ENCODE results near the gene VIPR2. TPM values are rescaled to one million over a fixed set of nuclear protein-coding genes. Genes with fewer than 3 reads are reported as not detected.

VIPR2 gene
- total RNA-seq, 2 experiments from 2014 or later: 0.80 to 0.99 TPM

DNA sequence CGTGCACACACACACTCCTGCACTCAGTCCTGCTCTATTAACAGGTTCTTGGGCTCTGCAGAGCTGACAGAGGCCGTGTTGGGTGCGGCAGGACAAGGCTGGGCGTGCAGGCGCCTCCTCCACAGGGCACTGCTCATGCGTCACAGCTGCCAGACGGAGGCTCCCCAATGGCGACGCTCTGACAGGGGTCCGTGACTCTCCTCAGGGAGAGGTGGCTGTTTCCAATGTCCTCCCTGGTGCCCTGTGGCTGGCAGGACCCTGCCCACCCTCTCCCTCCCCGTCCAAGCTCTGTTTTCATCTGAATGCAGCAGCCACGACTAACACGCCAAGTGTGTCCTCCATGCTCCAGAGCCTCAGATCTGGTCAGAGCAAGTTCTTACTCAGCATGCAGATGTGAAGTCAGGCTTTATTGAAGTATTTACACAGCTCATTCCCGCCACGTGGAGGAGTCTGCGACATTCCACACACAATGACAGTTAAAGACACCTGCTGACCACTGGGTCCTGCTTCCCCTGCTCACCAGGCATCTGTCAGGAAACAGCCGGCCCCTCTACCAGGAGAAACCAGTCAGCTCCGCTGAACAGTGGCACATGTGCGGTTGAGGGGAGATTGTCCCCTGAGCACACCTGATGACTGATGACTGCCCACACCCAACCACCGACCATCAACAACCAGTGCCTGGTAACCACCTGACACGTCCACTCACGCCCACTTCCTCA, 116.7 kb downstream of the VIPR2 start:
- POLR2A ChIA-PET: no interaction called here
- H3K27ac Mint-ChIP-seq: no peak overlapping the region
- H3K4me1 Mint-ChIP-seq: no peaks in the 10 kb centered on the region
- ATAC-seq (ENCODE audit: low read depth) (no peak), DNase-seq (peak; percentile 15)
- no peaks in the 10 kb centered on the region for H3K9me3 Mint-ChIP-seq
- no peak overlapping the region for H3K4me3 Mint-ChIP-seq
- peaks cover 23% of the 10 kb centered on the region for H3K27me3 Mint-ChIP-seq
- H3K36me3 Mint-ChIP-seq: no peaks in the 10 kb centered on the region

DNA sequence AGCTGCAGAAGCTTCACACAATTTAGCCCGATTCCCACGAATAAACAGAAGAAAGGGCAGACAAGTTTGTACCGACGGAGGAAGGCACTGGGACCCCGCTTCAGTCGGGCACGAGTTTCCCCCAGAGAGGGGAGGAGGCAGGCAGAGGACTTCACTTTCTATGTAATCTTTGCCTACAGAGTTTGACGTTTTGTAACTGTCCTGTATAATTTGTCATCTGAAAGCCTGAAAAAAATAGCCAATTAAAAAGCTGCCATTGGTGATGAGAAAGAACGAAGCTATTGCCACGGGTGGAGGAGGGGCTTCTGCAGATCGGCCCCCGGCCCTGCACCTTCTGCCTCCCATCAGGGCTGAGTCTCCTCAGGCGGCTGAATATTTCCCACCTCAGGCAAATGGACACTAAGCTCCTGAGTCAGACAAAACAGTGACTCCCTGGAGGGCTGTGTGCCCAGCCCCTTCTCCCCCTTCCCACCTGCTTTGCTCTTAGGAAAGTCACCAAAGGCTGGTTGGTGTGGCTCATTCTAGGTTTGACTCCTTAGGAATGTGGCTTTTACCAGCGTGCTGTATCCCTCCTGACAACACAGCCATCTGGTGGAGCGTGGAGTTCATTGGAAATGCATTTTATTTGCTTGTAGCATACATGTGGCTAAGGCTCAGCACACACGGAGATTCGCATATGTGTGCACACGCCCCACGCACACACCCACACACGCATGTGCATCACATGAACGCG, 117.4 kb downstream of the VIPR2 start:
- DNase-seq: no peak
- ATAC-seq (ENCODE audit: low read depth): no peak
- Mint-ChIP-seq H3K27me3 (peaks cover 24% of the 10 kb centered on the region), H3K4me1 (no peaks in the 10 kb centered on the region), H3K4me3 (no peak overlapping the region), H3K36me3 (no peaks in the 10 kb centered on the region), H3K27ac (no peak overlapping the region), H3K9me3 (no peaks in the 10 kb centered on the region)
- POLR2A ChIA-PET: no interaction called here

DNA sequence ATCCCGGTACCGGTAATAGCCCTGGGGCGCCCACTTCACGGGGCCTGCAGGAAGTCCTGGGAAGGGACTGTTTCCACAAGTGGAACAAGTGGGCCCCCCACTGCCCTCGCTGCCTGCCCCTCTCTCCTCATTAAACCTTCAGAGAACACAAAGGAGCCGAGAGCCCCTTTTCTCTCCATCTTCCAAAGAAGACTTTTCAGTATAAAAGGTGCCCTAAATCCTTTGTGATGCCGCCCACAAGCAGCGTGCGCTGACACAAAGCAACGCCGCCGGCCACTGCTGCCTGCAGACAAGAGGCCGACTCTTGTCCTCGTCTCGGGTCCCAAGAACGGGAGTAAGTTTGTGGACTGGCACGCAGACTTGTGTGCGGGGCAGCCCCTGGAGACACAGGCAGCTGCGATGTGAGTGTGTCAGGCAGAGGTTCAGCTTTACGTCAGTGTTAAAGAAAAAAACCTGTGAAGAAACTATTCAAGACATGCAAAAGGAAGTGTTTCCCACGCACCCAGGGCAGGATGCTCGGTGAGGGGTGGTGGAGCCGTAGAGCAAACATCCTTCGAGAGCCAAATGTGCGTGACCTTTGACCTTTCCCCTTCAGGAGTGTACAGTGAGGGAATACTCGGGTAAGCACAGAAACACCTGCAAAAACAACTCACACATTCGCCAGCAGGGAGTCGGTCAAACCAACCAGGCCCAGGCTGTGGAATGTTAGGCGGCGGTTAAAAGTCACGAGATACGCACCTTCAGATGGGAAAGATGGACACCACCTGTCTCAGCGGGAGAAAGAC, 118.2 kb downstream of the VIPR2 start:
- Mint-ChIP-seq H3K9me3 (no peaks in the 10 kb centered on the region), H3K36me3 (no peaks in the 10 kb centered on the region), H3K4me3 (no peak overlapping the region), H3K27me3 (peaks cover 22% of the 10 kb centered on the region), H3K27ac (no peak overlapping the region), H3K4me1 (no peaks in the 10 kb centered on the region)
- DNase-seq (peak; percentile 30), ATAC-seq (ENCODE audit: low read depth) (no peak)
- POLR2A ChIA-PET: no interaction called here

DNA sequence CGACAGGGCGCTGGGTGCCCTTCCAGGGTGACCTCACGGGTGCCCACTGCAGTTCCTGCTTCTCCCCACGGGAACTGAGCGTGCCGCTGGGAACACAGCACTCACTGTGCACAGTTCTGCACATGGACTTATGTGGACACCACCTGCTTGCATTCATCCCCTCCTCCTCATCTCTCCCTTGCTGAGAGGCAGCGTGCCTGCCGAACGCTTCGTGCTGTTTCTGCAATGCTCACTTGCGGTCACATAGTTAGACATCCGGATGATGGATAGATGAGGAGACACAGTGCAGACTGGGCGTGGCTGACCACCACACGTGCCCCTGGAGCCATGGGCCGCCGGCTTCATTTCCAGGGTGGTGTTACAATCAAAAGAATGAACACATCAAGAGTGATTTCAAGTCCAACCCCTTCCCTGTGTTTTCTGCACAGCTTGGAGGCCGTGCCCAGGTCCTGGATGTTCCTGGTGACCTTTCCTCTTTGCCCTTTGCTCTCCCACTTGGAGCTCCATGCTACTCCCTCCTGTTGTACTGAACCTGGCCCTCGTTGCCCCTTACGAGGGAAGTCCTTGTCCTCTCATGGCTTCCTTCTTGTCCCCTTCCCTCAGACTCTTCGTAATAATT, 119.4 kb downstream of the VIPR2 start:
- DNase-seq (peak; percentile 13), ATAC-seq (ENCODE audit: low read depth) (no peak)
- Mint-ChIP-seq H3K4me3 (no peak overlapping the region), H3K27me3 (peaks cover 15% of the 10 kb centered on the region), H3K27ac (no peak overlapping the region), H3K9me3 (peaks cover 2% of the 10 kb centered on the region), H3K36me3 (no peaks in the 10 kb centered on the region), H3K4me1 (no peaks in the 10 kb centered on the region)
- POLR2A ChIA-PET: no interaction called here

DNA sequence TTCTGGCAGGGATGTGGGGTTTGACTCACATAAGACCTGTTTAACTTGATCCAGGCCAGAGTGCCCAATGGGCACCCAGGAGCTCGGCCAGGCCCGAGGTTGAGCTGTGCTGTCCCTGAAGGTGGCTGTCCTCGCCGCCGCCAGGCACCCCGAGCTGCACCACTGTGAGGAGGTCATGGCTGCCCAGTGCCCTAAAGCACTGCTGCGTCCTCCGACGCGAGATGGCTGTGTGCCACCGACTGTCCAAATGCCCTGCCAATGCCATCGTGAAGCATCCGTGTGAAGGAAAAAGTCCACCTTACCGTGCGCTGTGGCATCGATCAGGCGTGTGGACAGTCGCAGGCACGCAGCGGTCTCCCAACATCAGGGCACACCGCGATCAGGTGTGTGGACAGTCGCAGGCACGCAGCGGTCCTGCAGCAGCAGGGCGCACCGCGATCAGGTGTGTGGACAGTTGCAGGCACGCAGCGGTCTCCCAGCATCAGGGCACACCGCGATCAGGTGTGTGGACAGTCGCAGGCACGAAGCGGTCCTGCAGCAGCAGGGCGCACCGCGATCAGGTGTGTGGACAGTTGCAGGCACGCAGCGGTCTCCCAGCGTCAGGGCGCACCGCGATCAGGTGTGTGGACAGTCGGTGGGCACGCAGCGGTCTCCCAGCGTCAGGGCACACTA, 120.3 kb downstream of the VIPR2 start:
- no peaks in the 10 kb centered on the region for H3K4me1 Mint-ChIP-seq

DNA sequence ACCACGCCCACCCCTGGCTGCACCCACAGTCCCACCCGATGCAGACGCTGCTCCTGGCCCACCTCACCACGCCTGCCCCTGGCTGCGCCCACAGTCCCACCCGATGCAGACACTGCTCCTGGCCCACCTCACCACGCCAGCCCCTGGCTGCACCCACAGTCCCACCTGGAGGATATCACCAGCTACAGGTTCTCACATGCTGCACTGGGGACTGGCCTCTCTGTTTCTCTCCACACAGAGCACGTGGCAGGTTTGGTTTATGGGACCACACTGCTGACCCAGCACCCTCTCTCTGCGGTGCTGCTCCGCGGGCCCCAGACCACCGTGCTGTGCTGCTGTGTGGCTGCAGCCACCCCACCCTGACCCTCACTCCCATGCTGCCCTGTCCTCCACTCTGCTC, 120.9 kb downstream of the VIPR2 start:
- DNase-seq: peak; percentile 12
- Mint-ChIP-seq H3K27ac (no peak overlapping the region), H3K4me3 (no peak overlapping the region), H3K4me1 (peaks cover 3% of the 10 kb centered on the region), H3K9me3 (peaks cover 3% of the 10 kb centered on the region), H3K27me3 (peaks cover 10% of the 10 kb centered on the region), H3K36me3 (no peaks in the 10 kb centered on the region)
- no peak for ATAC-seq (ENCODE audit: low read depth)
- POLR2A ChIA-PET: interaction anchor here (0.7 kb wide), 1 partner anchor 624 kb away, joined by 3 read pairs; no protein-coding TSS in a partner anchor

More for the DNA sequence above, 120.3 kb downstream of the VIPR2 start:
- Mint-ChIP-seq H3K27me3 (peaks cover 10% of the 10 kb centered on the region), H3K27ac (no peak overlapping the region), H3K9me3 (peaks cover 3% of the 10 kb centered on the region), H3K4me3 (no peak overlapping the region), H3K36me3 (no peaks in the 10 kb centered on the region)
- POLR2A ChIA-PET: interaction anchor here (0.7 kb wide), 1 partner anchor 624 kb away, joined by 3 read pairs; no protein-coding TSS in a partner anchor
- ATAC-seq (ENCODE audit: low read depth): no peak
- DNase-seq: peak; percentile 18

DNA sequence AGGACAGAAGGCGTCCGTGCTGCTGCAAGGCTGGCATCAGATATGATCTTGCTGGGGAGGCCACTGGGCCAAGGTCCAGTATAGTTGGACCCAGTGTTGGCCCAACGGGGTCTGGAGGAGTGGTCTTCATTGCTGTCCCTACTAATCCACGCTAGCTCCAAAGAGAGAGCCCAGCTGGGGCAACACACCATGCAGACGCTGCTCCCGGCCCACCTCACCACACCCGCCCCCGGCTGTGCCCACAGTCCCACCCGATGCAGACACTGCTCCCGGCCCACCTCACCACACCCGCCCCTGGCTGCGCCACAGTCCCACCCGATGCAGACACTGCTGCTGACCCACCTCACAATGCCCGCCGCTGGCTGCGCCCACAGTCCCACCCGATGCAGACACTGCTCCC, 121.5 kb downstream of the VIPR2 start:
- peaks cover 10% of the 10 kb centered on the region for H3K27me3 Mint-ChIP-seq
- ATAC-seq (ENCODE audit: low read depth) (no peak), DNase-seq (peak; percentile 1)
- peaks cover 3% of the 10 kb centered on the region for H3K9me3 Mint-ChIP-seq
- POLR2A ChIA-PET: no interaction called here
- H3K36me3 Mint-ChIP-seq: no peaks in the 10 kb centered on the region
- H3K27ac Mint-ChIP-seq: no peak overlapping the region
- H3K4me1 Mint-ChIP-seq: peaks cover 3% of the 10 kb centered on the region
- no peak overlapping the region for H3K4me3 Mint-ChIP-seq

DNA sequence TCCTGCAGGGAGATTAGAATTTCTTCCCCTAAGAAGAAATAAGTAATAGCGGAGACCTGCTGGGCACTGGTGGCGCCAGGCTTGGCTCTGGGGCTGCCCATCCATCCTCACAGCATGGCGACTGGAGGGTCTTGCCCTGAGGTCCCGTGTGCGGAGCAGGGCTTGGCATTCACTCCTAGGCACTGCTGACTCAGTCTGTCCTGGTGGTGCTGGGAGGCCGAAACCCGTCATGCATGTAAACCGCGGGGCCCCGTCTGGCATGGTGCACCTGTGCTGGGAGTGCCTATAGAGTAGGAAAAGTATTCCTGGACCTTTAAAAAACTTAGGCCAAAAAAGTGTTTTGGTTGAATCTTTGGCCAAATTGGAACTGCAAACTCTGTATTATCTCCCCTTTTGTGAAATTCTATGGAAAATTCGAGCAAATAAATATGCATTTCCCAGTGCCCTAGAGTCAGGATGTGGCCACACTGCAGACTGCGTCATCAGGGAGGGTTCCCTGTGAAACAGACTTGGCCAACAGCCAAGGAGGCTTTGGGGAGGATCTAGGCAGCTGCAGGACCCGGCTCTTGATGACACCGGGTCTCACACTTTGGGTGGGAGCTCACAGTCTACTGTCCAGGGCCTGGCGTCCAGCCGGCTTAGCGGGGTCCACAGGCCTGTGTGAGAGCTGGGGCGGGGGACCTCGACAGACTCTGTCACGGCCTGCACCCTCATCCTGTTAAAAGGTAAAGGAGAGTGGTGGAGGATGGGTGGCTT, 122.3 kb downstream of the VIPR2 start:
- POLR2A ChIA-PET: no interaction called here
- Mint-ChIP-seq H3K4me3 (no peak overlapping the region), H3K9me3 (peaks cover 3% of the 10 kb centered on the region), H3K27me3 (peaks cover 10% of the 10 kb centered on the region), H3K4me1 (peaks cover 3% of the 10 kb centered on the region), H3K27ac (no peak overlapping the region), H3K36me3 (no peaks in the 10 kb centered on the region)
- no peak for DNase-seq
- ATAC-seq (ENCODE audit: low read depth): no peak

DNA sequence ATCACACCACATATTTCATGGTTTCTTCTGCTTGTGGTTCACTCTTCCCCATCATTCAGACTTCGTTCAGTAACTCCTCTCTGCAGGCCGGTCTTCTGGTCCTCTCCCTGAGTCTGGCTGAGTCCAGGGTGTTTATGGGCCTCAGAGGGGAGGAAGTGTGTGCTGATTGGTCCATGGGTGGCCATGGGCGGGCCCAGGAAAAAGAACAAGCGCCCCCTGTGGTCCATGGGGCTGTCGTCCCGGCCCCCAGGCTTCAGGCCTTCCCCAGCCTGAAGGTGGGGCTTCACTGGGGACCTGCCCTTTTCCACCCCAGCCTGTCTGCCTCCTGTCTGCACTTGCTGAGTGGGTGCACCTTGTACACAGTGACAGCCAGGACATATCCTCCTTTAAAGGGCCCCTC, 123.7 kb downstream of the VIPR2 start:
- DNase-seq: no peak

DNA sequence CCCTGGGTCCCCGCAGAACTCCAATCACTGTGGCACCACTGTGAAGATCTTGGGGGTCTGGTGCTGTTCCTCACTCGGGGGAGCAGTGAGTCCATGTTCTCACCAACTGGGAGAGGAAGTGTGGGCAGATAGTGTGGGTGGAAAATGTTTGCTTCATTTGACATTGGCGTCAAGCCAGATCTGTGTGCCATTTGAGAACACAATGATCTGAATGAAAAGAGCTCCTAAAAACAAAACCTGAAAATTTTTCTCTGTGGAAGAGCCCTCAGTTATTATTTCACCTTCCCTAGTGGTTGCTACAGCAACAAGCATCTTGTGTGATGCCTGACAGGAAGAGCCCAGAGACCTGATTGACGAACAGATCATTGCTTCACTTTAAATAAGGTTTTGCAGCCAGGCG, 125.6 kb downstream of the VIPR2 start:
- H3K4me1 Mint-ChIP-seq: peaks cover 3% of the 10 kb centered on the region
- no peak for ATAC-seq (ENCODE audit: low read depth)
- peaks cover 3% of the 10 kb centered on the region for H3K9me3 Mint-ChIP-seq
- peaks cover 8% of the 10 kb centered on the region for H3K27me3 Mint-ChIP-seq
- DNase-seq: no peak
- POLR2A ChIA-PET: no interaction called here
- no peaks in the 10 kb centered on the region for H3K36me3 Mint-ChIP-seq
- no peak overlapping the region for H3K27ac Mint-ChIP-seq
- H3K4me3 Mint-ChIP-seq: no peak overlapping the region

More for the DNA sequence above, 123.7 kb downstream of the VIPR2 start:
- Mint-ChIP-seq H3K36me3 (no peaks in the 10 kb centered on the region), H3K4me1 (peaks cover 3% of the 10 kb centered on the region), H3K9me3 (peaks cover 3% of the 10 kb centered on the region), H3K27me3 (peaks cover 10% of the 10 kb centered on the region), H3K27ac (no peak overlapping the region), H3K4me3 (no peak overlapping the region)
- ATAC-seq (ENCODE audit: low read depth): no peak
- POLR2A ChIA-PET: no interaction called here

DNA sequence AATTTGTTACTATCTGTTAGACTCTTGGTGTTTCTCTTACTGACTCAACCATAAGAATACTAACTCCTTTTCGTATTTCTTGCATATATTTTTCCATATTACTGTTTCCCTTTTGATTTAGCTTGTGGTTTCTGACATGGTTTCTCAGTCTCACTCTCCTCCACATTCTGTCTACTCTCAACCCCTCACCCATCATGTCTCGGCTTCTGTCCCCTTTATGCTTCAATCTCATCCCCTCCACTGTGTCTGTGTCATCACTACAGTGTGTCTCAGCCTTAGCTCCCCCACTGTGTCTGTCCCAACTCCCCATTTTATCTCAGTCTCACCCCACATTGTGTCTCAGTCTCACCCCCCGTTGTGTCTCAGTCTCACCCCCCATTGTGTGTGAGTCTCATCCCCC, 126.9 kb downstream of the VIPR2 start:
- Mint-ChIP-seq H3K27ac (no peak overlapping the region), H3K4me1 (peaks cover 3% of the 10 kb centered on the region), H3K36me3 (no peaks in the 10 kb centered on the region), H3K4me3 (no peak overlapping the region), H3K9me3 (peaks cover 3% of the 10 kb centered on the region), H3K27me3 (peaks cover 6% of the 10 kb centered on the region)
- POLR2A ChIA-PET: no interaction called here
- no peak for ATAC-seq (ENCODE audit: low read depth)
- DNase-seq: no peak

DNA sequence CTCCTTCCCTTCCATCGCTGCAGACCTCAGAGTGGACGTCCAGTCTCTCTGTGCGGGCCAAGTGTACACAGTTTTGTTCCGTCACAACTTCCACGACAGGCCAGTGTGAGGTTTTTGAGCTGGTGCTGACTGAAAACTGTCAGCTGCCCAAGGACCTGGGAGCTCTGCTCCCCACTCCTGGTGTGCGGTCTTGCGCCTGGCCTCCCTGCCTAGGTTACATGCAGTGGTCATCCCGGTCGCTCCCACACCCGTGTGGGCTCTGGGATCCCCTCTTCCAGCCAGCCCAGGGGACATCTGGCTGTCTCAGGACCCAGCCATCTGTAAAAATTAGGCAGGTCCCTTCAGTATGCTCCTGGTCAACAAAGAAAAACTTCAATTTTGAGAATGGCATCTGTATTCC, 127.5 kb downstream of the VIPR2 start:
- Mint-ChIP-seq H3K27me3 (peaks cover 6% of the 10 kb centered on the region), H3K4me1 (peaks cover 3% of the 10 kb centered on the region), H3K36me3 (no peaks in the 10 kb centered on the region), H3K9me3 (peaks cover 3% of the 10 kb centered on the region), H3K4me3 (no peak overlapping the region), H3K27ac (no peak overlapping the region)
- POLR2A ChIA-PET: no interaction called here
- DNase-seq (no peak), ATAC-seq (ENCODE audit: low read depth) (no peak)

Data from activated naive CD8-positive, alpha-beta T cell treated with anti-CD3 and anti-CD28 coated beads, Interleukin-2, amount 10 ng/mL, durations not matched to agents 7 days and 5 days (primary cell).